HepG2 (cell line): Measurements from ENCODE around the gene MFSD6. TPM values are rescaled to one million over a fixed set of nuclear protein-coding genes. Genes with fewer than 3 reads are reported as not detected.
A peak's percentile ranks its signal among the peaks of the same experiment; 100 is the strongest.

Source experiments
- ETV5 ChIP-seq: IDR thresholded peaks from 2 replicates; pipeline ENCODE4 v1.6.1; 2018; ENCODE audit warnings: missing biosample characterization, missing genetic modification reagents, inconsistent platforms, borderline replicate concordance
- HDAC1 ChIP-seq: sonication (generic); formaldehyde crosslinking; IDR thresholded peaks from 2 replicates; pipeline ENCODE4 v1.5.1; 2020; ENCODE audit warnings: mild to moderate bottlenecking, missing genetic modification reagents
- MXD4 ChIP-seq: IDR thresholded peaks from 2 replicates; pipeline ENCODE4 v1.6.1; 2016; ENCODE audit warnings: mild to moderate bottlenecking, missing biosample characterization, missing genetic modification reagents
- NPAS2 ChIP-seq: sonication (generic); formaldehyde crosslinking; IDR thresholded peaks from 2 replicates; pipeline ENCODE4 v1.8.0; 2022; ENCODE audit warnings: mild to moderate bottlenecking, missing genetic modification reagents, borderline replicate concordance
- SETDB1 ChIP-seq: sonication (generic); formaldehyde crosslinking; IDR thresholded peaks from 2 replicates; pipeline ENCODE4 v1.5.1; 2020; ENCODE audit warnings: missing genetic modification reagents, mild to moderate bottlenecking, borderline replicate concordance
- SOX6 ChIP-seq, 2 experiments: fragments of 450-650 bp in 1 of 2; sonication (generic) in 1 of 2; formaldehyde crosslinking in 1 of 2; IDR thresholded peaks; 2 replicates each; pipeline versions ENCODE4 v1.4.0 to v1.6.1; 2017 to 2020; ENCODE audit warnings: antibody characterized with exemption in 1 of 2, mild to moderate bottlenecking in 1 of 2, missing genetic modification reagents in 1 of 2
- TBP ChIP-seq: sonication (generic); formaldehyde crosslinking; IDR thresholded peaks from 2 replicates; pipeline ENCODE4 v1.5.0; 2020; ENCODE audit warnings: missing genetic modification reagents
- TCF12 ChIP-seq, 2 experiments: fragments of 450-650 bp in 1 of 2; sonication (generic) in 1 of 2; formaldehyde crosslinking in 1 of 2; IDR thresholded peaks; 2 replicates each; pipeline versions ENCODE4 v1.6.1 to v1.8.0; 2017 to 2022; ENCODE audit warnings: antibody characterized with exemption in 1 of 2, mild to moderate bottlenecking in 1 of 2, missing genetic modification reagents in 1 of 2, moderate library complexity in 1 of 2
- WIZ ChIP-seq: sonication (generic); formaldehyde crosslinking; IDR thresholded peaks from 2 replicates; pipeline ENCODE4 v1.5.1; 2020; ENCODE audit warnings: mild to moderate bottlenecking, missing genetic modification reagents
- ZFP37 ChIP-seq: sonication (generic); formaldehyde crosslinking; IDR thresholded peaks from 2 replicates; pipeline ENCODE4 v1.4.0; 2020; ENCODE audit warnings: missing genetic modification reagents, borderline replicate concordance
- ZNF616 ChIP-seq: sonication (generic); formaldehyde crosslinking; IDR thresholded peaks from 2 replicates; pipeline ENCODE4 v1.5.0; 2020; ENCODE audit warnings: low read depth, mild to moderate bottlenecking, missing genetic modification reagents
- polyA plus RNA-seq, 8 experiments: library from polyadenylated mRNA; depleted of rRNA in 3 of 8; stranded (reverse) in 7 of 8; unstranded in 1 of 8; fragments of >200 nt; fragmentation: Illumina TruSeq in 4 of 8; extraction: Trizol in 4 of 8; gene quantifications; 2 replicates each; pipeline versions ENCODE4 v1.2.1 to v1.2.3, GENCODE V29; 2011 to 2016; ENCODE audit warnings: low read depth in 4 of 8, missing spikeins in 1 of 8, mixed read lengths in 1 of 8; ENCODE audit not compliant: insufficient read depth in 1 of 8
- total RNA-seq, 5 experiments: library from RNA; depleted of rRNA; stranded (reverse); fragments of >200 nt; fragmentation: Illumina TruSeq; extraction: Trizol; gene quantifications; 2 replicates each; pipeline ENCODE4 v1.2.3, GENCODE V29; 2016; ENCODE audit warnings: low read depth in 1 of 5
- TF ChIP-seq, protein P1 (sequence below): sonication (generic); formaldehyde crosslinking; IDR thresholded peaks from 2 replicates; pipeline ENCODE4 v1.8.1; 2022; ENCODE audit warnings: low read depth, mild to moderate bottlenecking, missing genetic modification reagents
- TF ChIP-seq, protein P2 (sequence below): sonication (generic); formaldehyde crosslinking; IDR thresholded peaks from 2 replicates; pipeline ENCODE4 v1.5.1; 2020; ENCODE audit warnings: mild to moderate bottlenecking, missing genetic modification reagents, borderline replicate concordance
- TF ChIP-seq, protein P3 (sequence below): sonication (generic); formaldehyde crosslinking; IDR thresholded peaks from 2 replicates; pipeline ENCODE4 v1.5.1; 2020; ENCODE audit warnings: missing genetic modification reagents, mild to moderate bottlenecking, borderline replicate concordance
- TF ChIP-seq, protein P4 (sequence below): sonication (generic); formaldehyde crosslinking; IDR thresholded peaks from 2 replicates; pipeline ENCODE4 v1.5.0; 2020; ENCODE audit warnings: mild to moderate bottlenecking, missing genetic modification reagents

The MFSD6 gene
- total and polyA plus RNA-seq, 2 of the 13 experiments (the other 11 are each of a cell fraction or from before 2014, with no cell fraction given): 0.92 to 1.4 TPM

DNA sequence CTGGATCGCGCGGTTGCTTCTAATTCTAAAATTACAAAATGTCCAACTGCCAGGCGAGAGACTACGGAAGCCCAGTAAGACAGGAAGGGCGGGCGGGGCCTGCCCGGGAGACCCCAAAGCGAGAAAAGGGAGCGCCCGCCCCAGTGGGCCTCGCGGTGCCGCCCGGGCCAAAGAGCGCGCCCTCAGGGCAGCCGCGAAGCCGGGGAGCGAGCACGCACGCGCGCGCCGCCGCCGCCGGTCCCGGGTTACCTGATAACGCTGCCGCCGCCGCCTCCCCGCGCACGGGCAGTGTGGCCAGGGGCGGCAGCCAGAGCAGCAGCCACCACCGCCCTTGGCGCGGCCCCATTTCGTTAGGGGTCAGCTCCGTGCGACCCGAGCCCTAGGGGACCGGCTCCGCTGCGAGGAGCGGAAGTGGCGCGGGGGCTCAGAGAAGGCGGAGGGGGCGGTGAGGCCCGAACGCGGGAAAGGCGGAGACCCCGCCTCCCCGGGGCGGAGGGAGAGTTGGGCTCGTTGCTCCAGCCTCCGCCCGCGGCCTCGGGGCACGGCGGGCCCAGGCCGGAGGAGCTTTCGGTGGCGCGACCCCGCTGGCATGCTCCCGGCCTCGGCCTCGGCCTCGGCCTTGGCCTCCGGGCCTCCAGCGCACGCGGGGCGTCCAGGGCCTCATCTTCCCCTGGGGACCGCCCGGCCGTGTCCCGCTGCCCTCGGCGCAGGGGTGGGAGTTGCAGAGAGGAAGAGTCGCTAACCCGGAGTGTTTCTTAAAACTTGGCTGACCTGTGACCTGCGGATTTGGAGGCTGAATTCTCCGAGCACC, 126.4 kb downstream of the MFSD6 start, which contains the start of gene NEMP2 (continued):
- no peak for TF ChIP-seq ZFP37 (CRISPR knock-in tag)
- peak; percentile 96 for TF ChIP-seq ETV5
- no peak for TF ChIP-seq SOX6 (IDR thresholded peaks at IDR 0.05)
- TF ChIP-seq SOX6 (CRISPR knock-in tag; IDR thresholded peaks at IDR 0.05): peak; percentile 54
- no peak for TF ChIP-seq TBP
- TF ChIP-seq MXD4 (CRISPR knock-in tag): peak; percentile 96
- TF ChIP-seq, protein P1, sequence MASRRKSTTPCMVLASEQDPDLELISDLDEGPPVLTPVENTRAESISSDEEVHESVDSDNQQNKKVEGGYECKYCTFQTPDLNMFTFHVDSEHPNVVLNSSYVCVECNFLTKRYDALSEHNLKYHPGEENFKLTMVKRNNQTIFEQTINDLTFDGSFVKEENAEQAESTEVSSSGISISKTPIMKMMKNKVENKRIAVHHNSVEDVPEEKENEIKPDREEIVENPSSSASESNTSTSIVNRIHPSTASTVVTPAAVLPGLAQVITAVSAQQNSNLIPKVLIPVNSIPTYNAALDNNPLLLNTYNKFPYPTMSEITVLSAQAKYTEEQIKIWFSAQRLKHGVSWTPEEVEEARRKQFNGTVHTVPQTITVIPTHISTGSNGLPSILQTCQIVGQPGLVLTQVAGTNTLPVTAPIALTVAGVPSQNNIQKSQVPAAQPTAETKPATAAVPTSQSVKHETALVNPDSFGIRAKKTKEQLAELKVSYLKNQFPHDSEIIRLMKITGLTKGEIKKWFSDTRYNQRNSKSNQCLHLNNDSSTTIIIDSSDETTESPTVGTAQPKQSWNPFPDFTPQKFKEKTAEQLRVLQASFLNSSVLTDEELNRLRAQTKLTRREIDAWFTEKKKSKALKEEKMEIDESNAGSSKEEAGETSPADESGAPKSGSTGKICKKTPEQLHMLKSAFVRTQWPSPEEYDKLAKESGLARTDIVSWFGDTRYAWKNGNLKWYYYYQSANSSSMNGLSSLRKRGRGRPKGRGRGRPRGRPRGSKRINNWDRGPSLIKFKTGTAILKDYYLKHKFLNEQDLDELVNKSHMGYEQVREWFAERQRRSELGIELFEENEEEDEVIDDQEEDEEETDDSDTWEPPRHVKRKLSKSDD (CRISPR knock-in tag): no peak
- TF ChIP-seq NPAS2 (CRISPR knock-in tag): no peak
- peak; percentile 89; the same call in 1 of the 2 replicates for TF ChIP-seq ZNF616 (CRISPR knock-in tag)
- TF ChIP-seq HDAC1 (CRISPR knock-in tag): peak; percentile 82
- peak; percentile 73 for TF ChIP-seq WIZ (CRISPR knock-in tag)
- TF ChIP-seq SETDB1: no peak
- TF ChIP-seq, protein P2, sequence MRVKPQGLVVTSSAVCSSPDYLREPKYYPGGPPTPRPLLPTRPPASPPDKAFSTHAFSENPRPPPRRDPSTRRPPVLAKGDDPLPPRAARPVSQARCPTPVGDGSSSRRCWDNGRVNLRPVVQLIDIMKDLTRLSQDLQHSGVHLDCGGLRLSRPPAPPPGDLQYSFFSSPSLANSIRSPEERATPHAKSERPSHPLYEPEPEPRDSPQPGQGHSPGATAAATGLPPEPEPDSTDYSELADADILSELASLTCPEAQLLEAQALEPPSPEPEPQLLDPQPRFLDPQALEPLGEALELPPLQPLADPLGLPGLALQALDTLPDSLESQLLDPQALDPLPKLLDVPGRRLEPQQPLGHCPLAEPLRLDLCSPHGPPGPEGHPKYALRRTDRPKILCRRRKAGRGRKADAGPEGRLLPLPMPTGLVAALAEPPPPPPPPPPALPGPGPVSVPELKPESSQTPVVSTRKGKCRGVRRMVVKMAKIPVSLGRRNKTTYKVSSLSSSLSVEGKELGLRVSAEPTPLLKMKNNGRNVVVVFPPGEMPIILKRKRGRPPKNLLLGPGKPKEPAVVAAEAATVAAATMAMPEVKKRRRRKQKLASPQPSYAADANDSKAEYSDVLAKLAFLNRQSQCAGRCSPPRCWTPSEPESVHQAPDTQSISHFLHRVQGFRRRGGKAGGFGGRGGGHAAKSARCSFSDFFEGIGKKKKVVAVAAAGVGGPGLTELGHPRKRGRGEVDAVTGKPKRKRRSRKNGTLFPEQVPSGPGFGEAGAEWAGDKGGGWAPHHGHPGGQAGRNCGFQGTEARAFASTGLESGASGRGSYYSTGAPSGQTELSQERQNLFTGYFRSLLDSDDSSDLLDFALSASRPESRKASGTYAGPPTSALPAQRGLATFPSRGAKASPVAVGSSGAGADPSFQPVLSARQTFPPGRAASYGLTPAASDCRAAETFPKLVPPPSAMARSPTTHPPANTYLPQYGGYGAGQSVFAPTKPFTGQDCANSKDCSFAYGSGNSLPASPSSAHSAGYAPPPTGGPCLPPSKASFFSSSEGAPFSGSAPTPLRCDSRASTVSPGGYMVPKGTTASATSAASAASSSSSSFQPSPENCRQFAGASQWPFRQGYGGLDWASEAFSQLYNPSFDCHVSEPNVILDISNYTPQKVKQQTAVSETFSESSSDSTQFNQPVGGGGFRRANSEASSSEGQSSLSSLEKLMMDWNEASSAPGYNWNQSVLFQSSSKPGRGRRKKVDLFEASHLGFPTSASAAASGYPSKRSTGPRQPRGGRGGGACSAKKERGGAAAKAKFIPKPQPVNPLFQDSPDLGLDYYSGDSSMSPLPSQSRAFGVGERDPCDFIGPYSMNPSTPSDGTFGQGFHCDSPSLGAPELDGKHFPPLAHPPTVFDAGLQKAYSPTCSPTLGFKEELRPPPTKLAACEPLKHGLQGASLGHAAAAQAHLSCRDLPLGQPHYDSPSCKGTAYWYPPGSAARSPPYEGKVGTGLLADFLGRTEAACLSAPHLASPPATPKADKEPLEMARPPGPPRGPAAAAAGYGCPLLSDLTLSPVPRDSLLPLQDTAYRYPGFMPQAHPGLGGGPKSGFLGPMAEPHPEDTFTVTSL: peak; percentile 77
- TF ChIP-seq, protein P3, sequence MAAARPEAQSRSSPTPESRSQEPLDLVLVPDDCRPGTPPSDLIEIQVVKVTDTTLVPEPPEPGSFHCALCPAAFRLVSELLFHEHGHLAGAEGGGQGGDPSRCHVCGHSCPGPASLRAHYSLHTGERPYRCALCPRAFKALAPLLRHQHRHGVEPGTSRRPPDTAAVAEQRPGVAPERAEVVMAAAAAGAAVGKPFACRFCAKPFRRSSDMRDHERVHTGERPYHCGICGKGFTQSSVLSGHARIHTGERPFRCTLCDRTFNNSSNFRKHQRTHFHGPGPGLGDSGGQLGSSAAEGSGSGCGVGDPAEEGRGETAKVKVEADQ (CRISPR knock-in tag): peak; percentile 95; the same call in 1 of the 2 replicates
- TF ChIP-seq, protein P4, sequence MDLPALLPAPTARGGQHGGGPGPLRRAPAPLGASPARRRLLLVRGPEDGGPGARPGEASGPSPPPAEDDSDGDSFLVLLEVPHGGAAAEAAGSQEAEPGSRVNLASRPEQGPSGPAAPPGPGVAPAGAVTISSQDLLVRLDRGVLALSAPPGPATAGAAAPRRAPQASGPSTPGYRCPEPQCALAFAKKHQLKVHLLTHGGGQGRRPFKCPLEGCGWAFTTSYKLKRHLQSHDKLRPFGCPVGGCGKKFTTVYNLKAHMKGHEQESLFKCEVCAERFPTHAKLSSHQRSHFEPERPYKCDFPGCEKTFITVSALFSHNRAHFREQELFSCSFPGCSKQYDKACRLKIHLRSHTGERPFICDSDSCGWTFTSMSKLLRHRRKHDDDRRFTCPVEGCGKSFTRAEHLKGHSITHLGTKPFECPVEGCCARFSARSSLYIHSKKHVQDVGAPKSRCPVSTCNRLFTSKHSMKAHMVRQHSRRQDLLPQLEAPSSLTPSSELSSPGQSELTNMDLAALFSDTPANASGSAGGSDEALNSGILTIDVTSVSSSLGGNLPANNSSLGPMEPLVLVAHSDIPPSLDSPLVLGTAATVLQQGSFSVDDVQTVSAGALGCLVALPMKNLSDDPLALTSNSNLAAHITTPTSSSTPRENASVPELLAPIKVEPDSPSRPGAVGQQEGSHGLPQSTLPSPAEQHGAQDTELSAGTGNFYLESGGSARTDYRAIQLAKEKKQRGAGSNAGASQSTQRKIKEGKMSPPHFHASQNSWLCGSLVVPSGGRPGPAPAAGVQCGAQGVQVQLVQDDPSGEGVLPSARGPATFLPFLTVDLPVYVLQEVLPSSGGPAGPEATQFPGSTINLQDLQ (CRISPR knock-in tag): peak; percentile 92
- TF ChIP-seq TCF12 (IDR thresholded peaks at IDR 0.05): no peak
- peak; percentile 96 for TF ChIP-seq TCF12 (CRISPR knock-in tag; IDR thresholded peaks at IDR 0.05)
